Adrenal gland (tissue), 12 donors: ENCODE results near the gene WHRN. TPM values are rescaled to one million over a fixed set of nuclear protein-coding genes. Genes with fewer than 3 reads are reported as not detected.

Source experiments
- DNase-seq, 7 donors: peaks; one replicate each; pipeline ENCODE4 v3.0.0-alpha.2; 2019 to 2020
- H3K27ac ChIP-seq, 5 donors: fragments of 200-600 bp; sonication (generic) in 4 of 5; 1 replicate in 3 of 5; 2 replicates in 2 of 5; pipeline versions ENCODE4 v1.5.1 to v1.8.0; 2016 to 2020; ENCODE audit warnings: mild to moderate bottlenecking in 1 of 5
- H3K27me3 ChIP-seq: fragments of 200-600 bp; 2 replicates; pipeline ENCODE4 v1.8.0; 2021
- H3K36me3 ChIP-seq, 2 donors: fragments of 200-600 bp; replicated peaks in 1 of 2; 1 replicate in 1 of 2; 2 replicates in 1 of 2; pipeline versions ENCODE4 v1.5.1 to v1.8.0; 2018 to 2022
- H3K4me1 ChIP-seq, 2 donors: fragments of 200-600 bp; replicated peaks in 1 of 2; 1 replicate in 1 of 2; 2 replicates in 1 of 2; pipeline versions ENCODE4 v1.5.1 to v1.8.0; 2018 to 2021
- H3K4me3 ChIP-seq, 4 donors: fragments of 200-600 bp; sonication (generic) in 3 of 4; one replicate each; pipeline ENCODE4 v1.5.1; 2016 to 2018
- H3K9me3 ChIP-seq, 3 donors: fragments of 200-600 bp; sonication (generic) in 1 of 3; replicated peaks in 1 of 3; 1 replicate in 2 of 3; 2 replicates in 1 of 3; pipeline versions ENCODE4 v1.5.1 to v1.8.0; 2016 to 2021
- CTCF ChIP-seq, 6 experiments: fragments of 450-650 bp in 4 of 6; fragments of 200-600 bp in 2 of 6; sonication (generic) in 1 of 6; IDR thresholded peaks; 1 replicate in 5 of 6; 2 replicates in 1 of 6; pipeline versions ENCODE4 v1.5.1 to v1.8.0; 2016 to 2021; ENCODE audit warnings: antibody characterized with exemption in 6 of 6, mild to moderate bottlenecking in 2 of 6, moderate library complexity in 1 of 6
- POLR2A ChIP-seq, 2 donors: fragments of 450-650 bp; IDR thresholded peaks; one replicate each; pipeline ENCODE4 v1.6.1; 2017; ENCODE audit warnings: antibody characterized with exemption in 2 of 2, mild to moderate bottlenecking in 2 of 2, moderate library complexity in 1 of 2
- WGBS, 4 donors: extraction: QIAGEN DNeasy Blood & Tissue Kit in 2 of 4; methylation state at CpG; one replicate each; pipeline versions ENCODE4 v1.1.5 to v1.1.7; 2013 to 2017; 5-methylcytosine and 5-hydroxymethylcytosine counted together
- intact Hi-C, 2 donors: fragments of 100-400 bp; cut with DNase I; formaldehyde crosslinking; loops; one replicate each; pipeline versions ENCODE4 v1.14.1 to v1.15.0; 2022 to 2023
- polyA plus RNA-seq, 3 donors: library from polyadenylated mRNA; stranded (reverse); fragments of 200-250 nt in 2 of 3; fragments of 350-450 nt in 1 of 3; fragmentation: Illumina TruSeq in 1 of 3; extraction: RNeasy Lipid Tissue Mini Kit (QIAGEN cat#74804) in 1 of 3; gene quantifications; one replicate each; pipeline ENCODE4 v1.2.3, GENCODE V29; 2013 to 2014
- total RNA-seq, 9 donors: library from RNA; depleted of rRNA in 4 of 9; stranded (reverse); fragments of >200 nt in 4 of 9; fragments of 120-200 nt in 1 of 9; fragmentation: NEBNext Ultra II Directional in 1 of 9; extraction: Animal tissue kit (Norgen Biotek cat#: 25700) in 1 of 9; gene quantifications; one replicate each; pipeline versions ENCODE4 v1.1.0 to v1.2.4, GENCODE V29; 2013 to 2023
- donor health status: healthy with polysubstance abuse.
- donor health status: Bipolar disorder and iron deficiency.
- donor health status: DM: yes; HTN: yes; CAD: no.
- donor health status: DM: no; HTN: no; CAD: no.
- donor health status: DM: no; HTN: no; CAD: no.
- donor health status: DM: yes; HTN: yes; CAD: no.

The WHRN gene
- total and polyA plus RNA-seq, 12 donors = 33.4 to 359 (median 96.4) TPM

- TF ChIP-seq POLR2A (IDR thresholded peaks at IDR 0.05) (no peak), CTCF (IDR thresholded peaks at IDR 0.05) (no peak)
- Histone ChIP-seq H3K4me3 (no peak overlapping the region), H3K27ac (peak overlapping the region in 1 of 5 donors; percentile 48), H3K9me3 (no peaks in the 10 kb centered on the region), H3K36me3 (no peaks in the 10 kb centered on the region), H3K4me1 (peaks cover 20 to 49% of the 10 kb centered on the region in 2 donors), H3K27me3 (no peaks in the 10 kb centered on the region)
- WGBS, 4 donors = 64 to 68% (median 66%) methylated on average over 6 of the region's 6 CpGs
- intact Hi-C loops = loop anchor here in 1 of 2 donors (10.0 kb wide), 1 partner anchor 223 kb away; the partner anchor contains the start of gene TEX53
- peak in 2 of 7 donors; percentile 8 to 73 for DNase-seq
Measured at GRCh38 chr9:114431770-114432169, 73.5 kb downstream of the WHRN start.

GRCh38 chr9:114431003-114431402 lies 74.3 kb downstream of the WHRN start:
- peak overlapping the region in 1 of 5 donors; percentile 6 for H3K27ac ChIP-seq
- no peaks in the 10 kb centered on the region for H3K9me3 ChIP-seq
- H3K4me3 ChIP-seq = no peak overlapping the region
- H3K27me3 ChIP-seq = no peaks in the 10 kb centered on the region
- H3K4me1 ChIP-seq = peaks cover 20 to 42% of the 10 kb centered on the region in 2 donors
- WGBS, 4 donors = 86 to 98% (median 92%) methylated on average over 4 of the region's 4 CpGs
- intact Hi-C loops = loop anchor here in 1 of 2 donors (10.0 kb wide), 1 partner anchor 224 kb away; the partner anchor contains the start of gene TEX53
- H3K36me3 ChIP-seq = no peaks in the 10 kb centered on the region
- DNase-seq = peak in 1 of 7 donors; percentile 2
- TF ChIP-seq POLR2A (IDR thresholded peaks at IDR 0.05) (no peak), CTCF (IDR thresholded peaks at IDR 0.05) (no peak)

GRCh38 chr9:114430457-114430856 lies 74.8 kb downstream of the WHRN start:
- DNase-seq = peak in 1 of 7 donors; percentile 7
- 89 to 95% (median 91%) methylated on average over 5 of the region's 5 CpGs for WGBS, 4 donors
- H3K27me3 ChIP-seq = no peaks in the 10 kb centered on the region
- peaks cover 20 to 37% of the 10 kb centered on the region in 2 donors for H3K4me1 ChIP-seq
- peak overlapping the region in 1 of 5 donors; percentile 6 for H3K27ac ChIP-seq
- no peaks in the 10 kb centered on the region for H3K36me3 ChIP-seq
- intact Hi-C loops = loop anchor here in 1 of 2 donors (10.0 kb wide), 1 partner anchor 224 kb away; the partner anchor contains the start of gene TEX53
- H3K4me3 ChIP-seq = no peak overlapping the region
- no peaks in the 10 kb centered on the region for H3K9me3 ChIP-seq
- no peak for TF ChIP-seq POLR2A (IDR thresholded peaks at IDR 0.05)
- TF ChIP-seq CTCF (IDR thresholded peaks at IDR 0.05) = no peak

- Histone ChIP-seq H3K9me3 (no peaks in the 10 kb centered on the region), H3K4me3 (no peak overlapping the region), H3K4me1 (peaks cover 20 to 29% of the 10 kb centered on the region in 2 donors), H3K27me3 (no peaks in the 10 kb centered on the region), H3K36me3 (no peaks in the 10 kb centered on the region), H3K27ac (no peak overlapping the region)
- no peak for TF ChIP-seq CTCF (IDR thresholded peaks at IDR 0.05)
- no peak for TF ChIP-seq POLR2A (IDR thresholded peaks at IDR 0.05)
- intact Hi-C loops = no loop called here
- peak in 1 of 7 donors; percentile 8 for DNase-seq
- WGBS, 4 donors = 78 to 94% (median 88%) methylated on average over 6 of the region's 6 CpGs
Measured at GRCh38 chr9:114429488-114429887, 75.8 kb downstream of the WHRN start.
